HG03139 (cell line): ENCODE data around the gene LIX1L.

ENCODE experiments used
- ATAC-seq: cut with Tn5 transposase; IDR thresholded peaks from one replicate; pipeline ENCODE4 v1.9.1; 2021; ENCODE audit not compliant: unreplicated experiment

Gene LIX1L

GRCh38 chr1:145957443-145958319 lies at the start of gene LIX1L:
TSS of gene LIX1L (minus strand) at chr1:145958017. CDS start at chr1:145957927, 90 bp downstream.
- peak; percentile 78 for ATAC-seq

- no peak for ATAC-seq
Observed at GRCh38 chr1:146001709-146002108, 43.9 kb upstream of the LIX1L start.

- no peak for ATAC-seq
Observed at GRCh38 chr1:145999321-146000024, 41.7 kb upstream of the LIX1L start.

- ATAC-seq, result no peak
Observed at GRCh38 chr1:145997718-145998023, 39.9 kb upstream of the LIX1L start.

- ATAC-seq, result peak; percentile 20
Observed at GRCh38 chr1:145997016-145997717, 39.4 kb upstream of the LIX1L start.

- peak; percentile 88 for ATAC-seq
Observed at GRCh38 chr1:145996433-145997015, 38.7 kb upstream of the LIX1L start, which contains the start of gene TXNIP. TSS of gene TXNIP (minus strand) at chr1:145996579. CDS start at chr1:145996266, 313 bp downstream.

- ATAC-seq, result no peak
Observed at GRCh38 chr1:145995964-145996432, 38.2 kb upstream of the LIX1L start.

GRCh38 chr1:145995148-145995881 lies 37.5 kb upstream of the LIX1L start:
- no peak for ATAC-seq

GRCh38 chr1:145994391-145995120 lies 36.7 kb upstream of the LIX1L start:
- ATAC-seq, result no peak

GRCh38 chr1:145993618-145994390 lies 36.0 kb upstream of the LIX1L start:
- ATAC-seq, result no peak

- no peak for ATAC-seq
Observed at GRCh38 chr1:145992958-145993617, 35.3 kb upstream of the LIX1L start.

GRCh38 chr1:145992502-145992936 lies 34.7 kb upstream of the LIX1L start:
- ATAC-seq, result no peak

GRCh38 chr1:145991735-145992412 lies 34.1 kb upstream of the LIX1L start:
- ATAC-seq, result no peak

- ATAC-seq, result no peak
Observed at GRCh38 chr1:145990249-145990855, 32.5 kb upstream of the LIX1L start.

- ATAC-seq, result no peak
Observed at GRCh38 chr1:145988773-145989172, 31.0 kb upstream of the LIX1L start.

- no peak for ATAC-seq
Observed at GRCh38 chr1:145987926-145988325, 30.1 kb upstream of the LIX1L start.

- ATAC-seq, result no peak
Observed at GRCh38 chr1:145986551-145986950, 28.7 kb upstream of the LIX1L start.
